HCT116 (cell line): ENCODE data around the gene PDE6B. TPM values are rescaled to one million over a fixed set of nuclear protein-coding genes. Genes with fewer than 3 reads are reported as not detected.

ENCODE experiments used
- ATAC-seq: fragments of 200-7000 bp; cut with Tn5 transposase; 2 replicates; pipeline ENCODE4 v1.9.1; 2020; ENCODE audit warnings: mild to moderate bottlenecking, moderate library complexity
- BruUV-seq: library from RNA; stranded (reverse); fragments of 400-500 nt; replicated peaks from 2 replicates; lab custom pipeline; 2021; lab: Mats Ljungman, UMichigan
- CTCF ChIA-PET: fragments of 300-600 bp; sonication (Branson Sonifier 250); formaldehyde crosslinking; loops from one replicate; lab custom pipeline; 2021; ENCODE audit warnings: antibody characterized with exemption; lab: Charles Lee
- POLR2A ChIA-PET: fragments of 300-600, 350-600 bp; sonication (Branson Sonifier 250); formaldehyde crosslinking; loops from one replicate; lab custom pipeline; 2021; ENCODE audit warnings: antibody characterized with exemption; lab: Charles Lee
- RAD21 ChIA-PET, 2 experiments: fragments of 300-600 bp; sonication (Branson Sonifier 250); formaldehyde crosslinking; loops; one replicate each; lab custom pipeline; 2023; ENCODE audit warnings: low total read pairs in 2 of 2; ENCODE audit not compliant: uncharacterized antibody in 2 of 2, unreplicated experiment in 2 of 2, low non-redundant PET in 1 of 2; lab: Charles Lee
- DNase-seq: peaks from one replicate; pipeline ENCODE4 v3.0.0-alpha.2; 2010; ENCODE audit warnings: low read depth, low spot score
- H2AFZ ChIP-seq: fragments of 200-600 bp; shearing (Covaris generic), sonication (generic); 2 replicates; pipeline ENCODE4 v1.6.1; 2017; ENCODE audit warnings: low read depth, mixed run types, mixed read lengths, antibody characterized with exemption, low read length; ENCODE audit not compliant: poor library complexity, severe bottlenecking
- H3K27ac ChIP-seq: 2 replicates; pipeline ENCODE4 v1.5.1; 2012; ENCODE audit warnings: low read depth, low read length
- H3K27me3 ChIP-seq: fragments of 200-600 bp; sonication (generic); 2 replicates; pipeline ENCODE4 v1.6.1; 2016; ENCODE audit warnings: mixed run types, low read length, mixed read lengths; ENCODE audit not compliant: insufficient read depth
- H3K36me3 ChIP-seq, 2 experiments: fragments of 200-500 bp in 1 of 2; fragments of 200-600 bp in 1 of 2; sonication (Bioruptor generic) in 1 of 2; sonication (generic) in 1 of 2; 2 replicates each; pipeline versions ENCODE4 v1.5.1 to v1.6.1; 2014 to 2016; ENCODE audit warnings: low read length in 2 of 2, inconsistent platforms in 1 of 2, mixed read lengths in 1 of 2, mixed run types in 1 of 2; ENCODE audit not compliant: insufficient read depth in 2 of 2, control insufficient read depth in 1 of 2
- H3K4me1 ChIP-seq, 2 experiments: fragments of 200-600 bp in 1 of 2; sonication (generic) in 1 of 2; 2 replicates each; pipeline versions ENCODE4 v1.5.1 to v1.6.1; 2012 to 2017; ENCODE audit warnings: low read length in 2 of 2, inconsistent platforms in 1 of 2, mild to moderate bottlenecking in 1 of 2, mixed read lengths in 1 of 2, mixed run types in 1 of 2, moderate library complexity in 1 of 2; ENCODE audit not compliant: insufficient read depth in 2 of 2, control insufficient read depth in 1 of 2
- H3K4me2 ChIP-seq: fragments of 200-600 bp; sonication (generic); 2 replicates; pipeline ENCODE4 v1.6.1; 2017; ENCODE audit warnings: mixed run types, low read length, mixed read lengths
- H3K4me3 ChIP-seq, 2 experiments: fragments of 200-600 bp in 1 of 2; sonication (generic) in 1 of 2; replicated peaks in 1 of 2; 2 replicates each; pipeline ENCODE4 v1.5.1; 2011 to 2016; ENCODE audit warnings: low read length in 2 of 2, control low read depth in 1 of 2, low read depth in 1 of 2, mild to moderate bottlenecking in 1 of 2, mixed read lengths in 1 of 2, mixed run types in 1 of 2
- H3K79me2 ChIP-seq: fragments of 200-600 bp; sonication (generic); 2 replicates; pipeline ENCODE4 v1.6.1; 2017; ENCODE audit warnings: mild to moderate bottlenecking, mixed run types, low read length, moderate library complexity, mixed read lengths; ENCODE audit not compliant: insufficient read depth
- H3K9ac ChIP-seq: fragments of 200-600 bp; sonication (generic); 2 replicates; pipeline ENCODE4 v1.6.1; 2016; ENCODE audit warnings: low read length, mixed read lengths
- H3K9me2 ChIP-seq: fragments of 200-600 bp; sonication (generic), shearing (Covaris generic); 2 replicates; pipeline ENCODE4 v1.6.1; 2017; ENCODE audit warnings: mixed run types, mild to moderate bottlenecking, moderate library complexity; ENCODE audit not compliant: insufficient read depth
- H3K9me3 ChIP-seq, 2 experiments: fragments of 200-500 bp in 1 of 2; fragments of 200-600 bp in 1 of 2; sonication (Bioruptor generic) in 1 of 2; sonication (generic) in 1 of 2; 2 replicates each; pipeline ENCODE4 v1.6.1; 2014 to 2017; ENCODE audit warnings: low read length in 2 of 2, mixed read lengths in 2 of 2, inconsistent platforms in 1 of 2, low read depth in 1 of 2, mild to moderate bottlenecking in 1 of 2, mixed run types in 1 of 2, moderate library complexity in 1 of 2; ENCODE audit not compliant: control insufficient read depth in 1 of 2, insufficient read depth in 1 of 2
- H4K20me1 ChIP-seq: fragments of 200-600 bp; sonication (generic), shearing (Covaris generic); 2 replicates; pipeline ENCODE4 v1.6.1; 2017; ENCODE audit warnings: mixed run types, mild to moderate bottlenecking, moderate library complexity; ENCODE audit not compliant: insufficient read depth
- ELF1 ChIP-seq: IDR thresholded peaks from 2 replicates; pipeline ENCODE4 v1.6.1; 2012; ENCODE audit warnings: low read depth, borderline replicate concordance
- SRF ChIP-seq: IDR thresholded peaks from 2 replicates; pipeline ENCODE4 v1.6.1; 2012; ENCODE audit warnings: low read depth
- intact Hi-C: fragments of 100-400 bp; cut with micrococcal nuclease; formaldehyde crosslinking; loops from 2 replicates; pipeline ENCODE4 v1.10.0; 2022
- total RNA-seq: library from RNA; stranded (reverse); gene quantifications from one replicate; pipeline ENCODE4 v1.2.1, GENCODE V29; 2021; ENCODE audit not compliant: unreplicated experiment

Gene PDE6B
- total RNA-seq, 1 experiment from 2014 or later, result not detected

- peaks cover 3 to 9% of the 10 kb centered on the region in 2 experiments; a peak in 3 of 4 replicates for H3K4me1 ChIP-seq
- TF ChIP-seq SRF, result no peak
- H3K9ac ChIP-seq, result no peak overlapping the region
- H3K27ac ChIP-seq, result no peak overlapping the region; the same call in 1 of the 2 replicates
- ChIA-PET CTCF (no interaction called here), RAD21 (no interaction called here), POLR2A (no interaction called here)
- no peak overlapping the region for H3K4me3 ChIP-seq
- intact Hi-C loops, result no loop called here
- no peak overlapping the region for H2AFZ ChIP-seq
- peaks cover 30% of the 10 kb centered on the region for H3K79me2 ChIP-seq
- no peaks in the 10 kb centered on the region for H3K9me2 ChIP-seq
- H3K36me3 ChIP-seq, result no peaks in the 10 kb centered on the region
- H3K27me3 ChIP-seq, result no peaks in the 10 kb centered on the region
- no peaks in the 10 kb centered on the region for H4K20me1 ChIP-seq
- BruUV-seq, result no TSS peak
- H3K4me2 ChIP-seq, result no peak overlapping the region
- DNase-seq, result no peak
- ATAC-seq, result no peak
- H3K9me3 ChIP-seq, result no peaks in the 10 kb centered on the region
Observed at GRCh38 chr4:704198-704891, 79.0 kb downstream of the PDE6B start.

DNA sequence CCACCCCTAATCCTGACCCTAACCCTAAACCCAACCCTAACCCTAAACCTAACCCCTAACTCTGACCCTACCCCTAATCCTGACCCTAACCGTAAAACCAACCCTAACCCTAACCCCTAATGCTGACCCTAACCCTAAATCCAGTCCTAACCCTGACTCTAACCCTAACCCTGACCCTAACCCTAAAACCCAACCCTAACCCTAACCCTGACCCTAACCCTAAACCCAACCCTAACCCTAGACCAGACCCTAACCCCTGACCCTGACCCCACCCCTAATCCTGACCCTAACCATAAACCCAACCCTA lies 79.6 kb downstream of the PDE6B start:
- Histone ChIP-seq H3K9ac (peak overlapping the region; percentile 41; the same call in 1 of the 2 replicates), H3K79me2 (peaks cover 36% of the 10 kb centered on the region), H3K4me2 (peak overlapping the region; percentile 79), H3K27me3 (no peaks in the 10 kb centered on the region), H3K4me1 (peaks cover 3 to 9% of the 10 kb centered on the region in 2 experiments; a peak in 3 of 4 replicates), H4K20me1 (no peaks in the 10 kb centered on the region), H3K9me3 (no peaks in the 10 kb centered on the region), H3K9me2 (no peaks in the 10 kb centered on the region), H3K27ac (peak overlapping the region; percentile 16; the same call in 1 of the 2 replicates), H3K4me3 (peak overlapping the region; percentile 42 to 93; a peak in 3 of 4 replicates), H2AFZ (no peak overlapping the region), H3K36me3 (no peaks in the 10 kb centered on the region)
- no TSS peak for BruUV-seq
- ATAC-seq (no peak), DNase-seq (no peak)
- intact Hi-C loops, result no loop called here
- TF ChIP-seq ELF1, result no peak
- ChIA-PET RAD21 (no interaction called here), POLR2A (no interaction called here), CTCF (no interaction called here)
